Ishikawa (cell line): ENCODE data around the gene WBP2.

ENCODE experiments used
- CREB1 ChIP-seq: IDR thresholded peaks from 2 replicates; pipeline ENCODE4 v1.6.1; 2012; ENCODE audit warnings: low read depth
- TF ChIP-seq, protein P1 (sequence below): IDR thresholded peaks from 2 replicates; pipeline ENCODE4 v1.6.1; 2012; ENCODE audit warnings: low read depth, mild to moderate bottlenecking
- TF ChIP-seq, protein P2 (sequence below): IDR thresholded peaks from 2 replicates; pipeline ENCODE4 v1.6.1; 2012

DNA sequence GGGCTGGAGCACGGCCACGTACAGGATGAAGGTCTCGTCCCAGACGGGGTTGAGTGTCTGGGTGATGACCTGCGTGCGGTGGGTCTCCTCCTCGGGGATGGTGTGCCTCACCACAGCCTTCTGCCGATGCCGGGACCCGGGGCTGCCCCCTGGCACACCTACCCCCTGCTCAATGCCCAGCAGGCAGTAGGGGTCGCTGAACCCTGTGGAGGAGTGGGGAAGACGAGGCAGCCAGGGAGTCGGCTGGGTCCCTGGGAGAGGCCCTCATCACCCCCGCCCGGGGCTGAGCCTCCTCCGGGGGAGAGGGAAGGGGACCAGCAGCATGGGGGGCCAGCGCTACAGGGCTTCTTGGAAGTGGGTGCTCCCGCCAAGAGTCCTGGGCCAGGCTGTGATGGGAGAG is 12.7 kb downstream of the WBP2 start:
- no peak for TF ChIP-seq CREB1
- TF ChIP-seq, protein P1, sequence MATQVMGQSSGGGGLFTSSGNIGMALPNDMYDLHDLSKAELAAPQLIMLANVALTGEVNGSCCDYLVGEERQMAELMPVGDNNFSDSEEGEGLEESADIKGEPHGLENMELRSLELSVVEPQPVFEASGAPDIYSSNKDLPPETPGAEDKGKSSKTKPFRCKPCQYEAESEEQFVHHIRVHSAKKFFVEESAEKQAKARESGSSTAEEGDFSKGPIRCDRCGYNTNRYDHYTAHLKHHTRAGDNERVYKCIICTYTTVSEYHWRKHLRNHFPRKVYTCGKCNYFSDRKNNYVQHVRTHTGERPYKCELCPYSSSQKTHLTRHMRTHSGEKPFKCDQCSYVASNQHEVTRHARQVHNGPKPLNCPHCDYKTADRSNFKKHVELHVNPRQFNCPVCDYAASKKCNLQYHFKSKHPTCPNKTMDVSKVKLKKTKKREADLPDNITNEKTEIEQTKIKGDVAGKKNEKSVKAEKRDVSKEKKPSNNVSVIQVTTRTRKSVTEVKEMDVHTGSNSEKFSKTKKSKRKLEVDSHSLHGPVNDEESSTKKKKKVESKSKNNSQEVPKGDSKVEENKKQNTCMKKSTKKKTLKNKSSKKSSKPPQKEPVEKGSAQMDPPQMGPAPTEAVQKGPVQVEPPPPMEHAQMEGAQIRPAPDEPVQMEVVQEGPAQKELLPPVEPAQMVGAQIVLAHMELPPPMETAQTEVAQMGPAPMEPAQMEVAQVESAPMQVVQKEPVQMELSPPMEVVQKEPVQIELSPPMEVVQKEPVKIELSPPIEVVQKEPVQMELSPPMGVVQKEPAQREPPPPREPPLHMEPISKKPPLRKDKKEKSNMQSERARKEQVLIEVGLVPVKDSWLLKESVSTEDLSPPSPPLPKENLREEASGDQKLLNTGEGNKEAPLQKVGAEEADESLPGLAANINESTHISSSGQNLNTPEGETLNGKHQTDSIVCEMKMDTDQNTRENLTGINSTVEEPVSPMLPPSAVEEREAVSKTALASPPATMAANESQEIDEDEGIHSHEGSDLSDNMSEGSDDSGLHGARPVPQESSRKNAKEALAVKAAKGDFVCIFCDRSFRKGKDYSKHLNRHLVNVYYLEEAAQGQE: no peak
- TF ChIP-seq, protein P2, sequence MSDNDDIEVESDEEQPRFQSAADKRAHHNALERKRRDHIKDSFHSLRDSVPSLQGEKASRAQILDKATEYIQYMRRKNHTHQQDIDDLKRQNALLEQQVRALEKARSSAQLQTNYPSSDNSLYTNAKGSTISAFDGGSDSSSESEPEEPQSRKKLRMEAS: no peak
